IPS-15b (cell line): ENCODE measurements around the gene NPB.

Source experiments
- H3K27me3 ChIP-seq: one replicate; pipeline ENCODE4 v1.6.1; 2013; ENCODE audit warnings: low read length; ENCODE audit not compliant: control insufficient read depth, insufficient read depth
- H3K36me3 ChIP-seq: one replicate; pipeline ENCODE4 v1.6.1; 2013; ENCODE audit warnings: low read length; ENCODE audit not compliant: control insufficient read depth, insufficient read depth
- H3K4me1 ChIP-seq: one replicate; pipeline ENCODE4 v1.6.1; 2013; ENCODE audit warnings: mild to moderate bottlenecking, low read length; ENCODE audit not compliant: control insufficient read depth, insufficient read depth
- H3K4me3 ChIP-seq: one replicate; pipeline ENCODE4 v1.5.1; 2013; ENCODE audit warnings: low read depth, low read length
- H3K9ac ChIP-seq: one replicate; pipeline ENCODE4 v1.6.1; 2013; ENCODE audit warnings: low read depth, mild to moderate bottlenecking, low read length
- H3K9me3 ChIP-seq: one replicate; pipeline ENCODE4 v1.6.1; 2013; ENCODE audit warnings: mild to moderate bottlenecking, low read length; ENCODE audit not compliant: control insufficient read depth, insufficient read depth

NPB gene

GRCh38 chr17:81934850-81935708 is 33.0 kb downstream of the NPB start:
- H3K9ac ChIP-seq, result no peak overlapping the region
- H3K4me1 ChIP-seq, result no peaks in the 10 kb centered on the region
- peaks cover 17% of the 10 kb centered on the region for H3K36me3 ChIP-seq
- peaks cover 4% of the 10 kb centered on the region for H3K27me3 ChIP-seq
- no peak overlapping the region for H3K4me3 ChIP-seq
- H3K9me3 ChIP-seq, result no peaks in the 10 kb centered on the region

- H3K36me3 ChIP-seq, result peaks cover 17% of the 10 kb centered on the region
- no peaks in the 10 kb centered on the region for H3K9me3 ChIP-seq
- H3K4me3 ChIP-seq, result no peak overlapping the region
- no peak overlapping the region for H3K9ac ChIP-seq
- H3K27me3 ChIP-seq, result peaks cover 4% of the 10 kb centered on the region
- no peaks in the 10 kb centered on the region for H3K4me1 ChIP-seq
These were observed 33.7 kb downstream of the NPB start for GRCh38 chr17:81935709-81936084.

- Histone ChIP-seq H3K9ac (no peak overlapping the region), H3K4me1 (no peaks in the 10 kb centered on the region), H3K9me3 (no peaks in the 10 kb centered on the region), H3K4me3 (no peak overlapping the region), H3K36me3 (peaks cover 11% of the 10 kb centered on the region), H3K27me3 (peaks cover 4% of the 10 kb centered on the region)
These were observed 37.2 kb downstream of the NPB start for GRCh38 chr17:81939218-81939617.

DNA sequence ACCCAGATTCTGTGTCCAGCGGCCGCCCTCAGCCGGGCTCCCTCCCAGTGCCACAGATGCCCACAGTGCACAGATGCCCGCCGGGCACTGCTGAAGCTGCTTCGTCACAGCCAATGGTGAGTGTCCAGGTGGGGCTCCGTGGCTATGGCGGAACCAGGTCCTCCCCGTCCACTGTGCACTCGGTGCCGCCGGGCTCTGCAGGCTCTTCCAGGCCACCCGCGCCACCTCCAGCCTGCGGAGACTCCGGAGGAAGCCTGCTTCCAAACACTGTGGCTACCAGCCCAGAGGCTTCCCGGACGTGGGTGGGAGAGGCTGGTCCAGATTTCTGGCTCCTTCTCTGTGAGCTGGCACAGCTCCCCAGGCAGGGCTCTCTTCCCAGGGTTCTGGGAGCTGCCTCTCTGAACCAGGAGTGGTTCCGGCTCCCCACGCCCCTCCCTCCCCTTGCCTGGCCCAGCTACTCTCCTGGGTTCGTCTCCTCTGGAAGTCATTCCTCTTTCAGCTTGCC is 37.9 kb downstream of the NPB start:
- no peak overlapping the region for H3K4me3 ChIP-seq
- H3K4me1 ChIP-seq, result no peaks in the 10 kb centered on the region
- no peak overlapping the region for H3K9ac ChIP-seq
- H3K27me3 ChIP-seq, result peaks cover 4% of the 10 kb centered on the region
- no peaks in the 10 kb centered on the region for H3K9me3 ChIP-seq
- peaks cover 5% of the 10 kb centered on the region for H3K36me3 ChIP-seq

DNA sequence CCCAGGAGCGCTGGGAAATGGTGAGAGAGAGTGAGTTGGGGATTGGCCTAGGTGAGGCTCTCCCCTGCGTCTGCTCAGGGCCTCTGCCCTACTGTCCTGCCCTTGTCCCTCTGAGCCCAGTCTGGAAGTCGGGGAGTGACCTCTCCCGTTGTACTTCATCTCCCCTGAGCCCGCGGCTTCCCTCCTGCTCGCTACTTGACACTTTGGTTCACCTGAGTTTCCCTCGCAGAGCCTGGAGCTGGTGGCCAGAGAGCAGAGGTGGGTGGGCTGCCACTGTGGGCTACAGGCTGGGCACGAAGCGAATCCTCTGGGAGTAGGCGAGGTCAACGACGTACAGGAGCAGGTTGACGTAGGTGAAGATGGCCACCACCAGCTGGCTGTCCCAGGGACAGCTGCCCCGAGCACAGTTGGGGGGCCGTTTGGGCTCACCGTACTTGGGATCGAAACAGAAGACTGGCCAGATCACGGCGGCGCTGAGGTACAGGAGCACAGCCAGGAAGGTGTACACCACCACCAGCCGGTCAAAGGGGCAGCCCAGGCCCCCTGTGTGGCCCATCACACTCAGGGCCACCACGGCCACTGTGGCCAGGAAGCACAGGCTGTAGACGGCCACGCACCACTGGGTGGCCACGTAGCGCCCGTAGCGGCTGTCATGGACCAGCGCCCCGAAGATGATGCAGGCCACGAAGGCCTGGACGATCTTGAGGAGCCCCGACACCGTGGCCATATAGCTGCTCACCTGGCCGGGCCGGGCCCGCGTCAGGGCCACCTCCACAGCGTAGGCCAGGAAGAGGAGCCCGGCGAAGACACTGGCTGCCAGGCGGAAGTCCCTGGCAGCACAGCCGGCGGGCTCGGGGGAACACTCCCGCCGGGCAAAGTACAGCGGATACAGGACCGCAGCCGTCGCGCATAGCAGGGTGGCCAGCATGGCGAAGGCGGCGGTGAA is 38.8 kb downstream of the NPB start:
- no peak overlapping the region for H3K4me3 ChIP-seq
- no peaks in the 10 kb centered on the region for H3K9me3 ChIP-seq
- no peak overlapping the region for H3K9ac ChIP-seq
- peaks cover 4% of the 10 kb centered on the region for H3K27me3 ChIP-seq
- H3K4me1 ChIP-seq, result no peaks in the 10 kb centered on the region
- no peaks in the 10 kb centered on the region for H3K36me3 ChIP-seq

GRCh38 chr17:81941484-81942166 is 39.6 kb downstream of the NPB start:
- Histone ChIP-seq H3K4me3 (peak overlapping the region; percentile 8), H3K4me1 (no peaks in the 10 kb centered on the region), H3K9me3 (no peaks in the 10 kb centered on the region), H3K27me3 (peaks cover 4% of the 10 kb centered on the region), H3K9ac (no peak overlapping the region), H3K36me3 (no peaks in the 10 kb centered on the region)

GRCh38 chr17:81942167-81942553 is 40.1 kb downstream of the NPB start:
- Histone ChIP-seq H3K9me3 (no peaks in the 10 kb centered on the region), H3K4me3 (peak overlapping the region; percentile 8), H3K9ac (no peak overlapping the region), H3K27me3 (peaks cover 4% of the 10 kb centered on the region), H3K4me1 (no peaks in the 10 kb centered on the region), H3K36me3 (no peaks in the 10 kb centered on the region)

DNA sequence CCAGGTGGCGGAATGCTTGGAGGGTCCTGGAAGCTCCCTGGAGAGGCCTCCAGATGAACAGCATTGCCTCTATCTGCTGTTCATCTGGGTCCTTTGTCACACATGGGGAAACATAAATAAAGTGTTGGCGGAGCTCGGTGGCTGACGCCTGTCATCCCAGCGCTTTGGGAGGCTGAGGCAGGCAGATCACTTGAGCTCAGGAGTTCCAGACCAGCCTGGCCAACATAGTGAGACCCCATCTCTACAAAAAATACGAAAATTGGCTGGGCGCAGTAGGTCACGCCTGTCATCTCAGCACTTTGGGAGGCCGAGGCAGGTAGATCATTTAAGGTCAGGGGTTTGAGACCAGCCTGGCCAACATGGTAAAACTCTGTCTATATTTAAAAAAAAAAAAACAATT is 42.8 kb downstream of the NPB start:
- no peak overlapping the region for H3K9ac ChIP-seq
- no peaks in the 10 kb centered on the region for H3K27me3 ChIP-seq
- H3K9me3 ChIP-seq, result no peaks in the 10 kb centered on the region
- H3K36me3 ChIP-seq, result no peaks in the 10 kb centered on the region
- no peaks in the 10 kb centered on the region for H3K4me1 ChIP-seq
- no peak overlapping the region for H3K4me3 ChIP-seq

- H3K36me3 ChIP-seq, result no peaks in the 10 kb centered on the region
- H3K27me3 ChIP-seq, result no peaks in the 10 kb centered on the region
- no peaks in the 10 kb centered on the region for H3K4me1 ChIP-seq
- H3K9ac ChIP-seq, result no peak within 1 kb of the TSS
- H3K4me3 ChIP-seq, result no peak within 1 kb of the TSS
- no peaks in the 10 kb centered on the region for H3K9me3 ChIP-seq
These were observed 45.2 kb downstream of the NPB start, which contains the start of gene MYADML2 for GRCh38 chr17:81947189-81947588. Gene MYADML2 (minus strand): TSS chr17:81947233. CDS start chr17:81941741, 5,492 bp downstream.

GRCh38 chr17:81948635-81949378 is 46.8 kb downstream of the NPB start:
- H3K9ac ChIP-seq, result no peak overlapping the region

DNA sequence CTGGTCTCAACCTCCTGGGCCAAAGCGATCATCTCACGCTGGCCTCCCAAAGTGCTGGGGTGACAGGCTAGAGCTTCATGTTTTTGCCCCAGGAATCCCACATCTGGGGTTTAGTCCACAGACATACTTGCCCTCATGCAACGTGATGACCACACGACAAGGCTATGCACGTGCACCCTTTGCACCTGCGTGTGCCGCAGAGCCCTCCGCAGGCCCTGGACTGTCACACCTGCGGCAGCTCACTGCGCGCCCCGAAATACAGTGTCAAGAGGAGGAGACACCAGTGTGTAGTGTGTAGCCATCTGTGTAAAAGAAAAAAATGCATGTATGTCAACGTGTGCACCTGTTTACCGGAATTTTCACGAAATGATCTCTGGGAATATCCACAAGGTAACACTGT is 48.5 kb downstream of the NPB start:
- Histone ChIP-seq H3K27me3 (no peaks in the 10 kb centered on the region), H3K4me3 (no peak overlapping the region), H3K36me3 (no peaks in the 10 kb centered on the region), H3K9me3 (no peaks in the 10 kb centered on the region), H3K9ac (no peak overlapping the region), H3K4me1 (no peaks in the 10 kb centered on the region)

More at GRCh38 chr17:81948635-81949378, 46.8 kb downstream of the NPB start:
- Histone ChIP-seq H3K4me3 (no peak overlapping the region), H3K9me3 (no peaks in the 10 kb centered on the region), H3K27me3 (no peaks in the 10 kb centered on the region), H3K36me3 (no peaks in the 10 kb centered on the region), H3K4me1 (no peaks in the 10 kb centered on the region)
